ENCODE data around the gene SNX21. TPM values are rescaled to one million over a fixed set of nuclear protein-coding genes. Genes with fewer than 3 reads are reported as not detected.

Gene SNX21
- total RNA-seq, 1 donor from 2014 or later, result 11.9 TPM

- Mint-ChIP-seq H3K4me3 (ENCODE audit: unreplicated experiment) (peak overlapping the region; percentile 47), H3K27ac (ENCODE audit: unreplicated experiment) (no peak overlapping the region), H3K36me3 (ENCODE audit: low read depth, unreplicated experiment) (peaks cover 13% of the 10 kb centered on the region), H3K4me1 (ENCODE audit: unreplicated experiment) (peaks cover 7% of the 10 kb centered on the region), H3K9me3 (ENCODE audit: unreplicated experiment) (no peaks in the 10 kb centered on the region), H3K27me3 (ENCODE audit: unreplicated experiment) (peaks cover 4% of the 10 kb centered on the region)
- DNase-seq (ENCODE audit: low spot score), result no peak
- TF ChIP-seq CTCF (IDR thresholded peaks at IDR 0.05; ENCODE audit: unreplicated experiment), result no peak
Measured at GRCh38 chr20:45883100-45883469, 49.5 kb downstream of the SNX21 start.

DNA sequence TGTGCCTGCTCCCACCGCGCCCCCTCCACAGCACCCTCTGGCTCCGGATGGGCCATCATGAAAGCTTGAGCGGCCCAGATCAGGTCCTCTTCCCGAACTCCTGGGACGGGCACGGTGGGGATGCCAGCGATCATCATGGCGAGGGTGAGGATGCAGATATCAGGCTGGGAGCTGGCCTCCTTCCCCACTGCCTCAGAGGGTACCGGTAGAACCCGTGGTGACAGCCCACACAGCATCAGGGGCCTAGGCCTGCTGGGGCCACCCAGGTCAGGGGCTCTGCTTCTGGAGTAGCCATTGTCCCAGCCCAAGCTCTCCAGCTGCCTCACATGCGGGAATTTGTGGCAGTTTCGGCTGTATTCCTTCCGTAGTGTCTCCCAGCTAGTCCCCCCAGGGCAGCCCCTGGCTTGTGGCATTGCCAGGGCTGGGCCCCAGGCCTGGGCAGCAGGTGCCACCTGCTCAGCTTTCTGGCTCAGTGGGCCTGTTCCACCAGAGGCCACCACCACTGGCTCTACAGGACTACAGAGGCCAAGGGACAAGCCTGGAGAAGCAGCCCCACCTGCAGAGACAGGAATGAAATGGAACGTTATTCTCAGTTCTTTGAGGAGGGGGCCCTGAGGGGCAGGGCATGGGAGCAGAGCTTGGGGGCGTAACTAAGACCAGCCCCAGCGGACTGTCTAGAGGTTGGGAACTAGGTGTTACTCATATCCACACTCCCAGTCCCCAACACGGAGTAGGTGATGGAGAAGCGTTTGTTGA, 53.2 kb downstream of the SNX21 start:
- H3K4me3 Mint-ChIP-seq (ENCODE audit: unreplicated experiment), result no peak overlapping the region
- DNase-seq (ENCODE audit: low spot score), result no peak
- no peak for TF ChIP-seq CTCF (IDR thresholded peaks at IDR 0.05; ENCODE audit: unreplicated experiment)
- H3K27ac Mint-ChIP-seq (ENCODE audit: unreplicated experiment), result no peak overlapping the region
- no peaks in the 10 kb centered on the region for H3K4me1 Mint-ChIP-seq (ENCODE audit: unreplicated experiment)
- H3K36me3 Mint-ChIP-seq (ENCODE audit: low read depth, unreplicated experiment), result peaks cover 13% of the 10 kb centered on the region
- peaks cover 8% of the 10 kb centered on the region for H3K27me3 Mint-ChIP-seq (ENCODE audit: unreplicated experiment)
- no peaks in the 10 kb centered on the region for H3K9me3 Mint-ChIP-seq (ENCODE audit: unreplicated experiment)

DNA sequence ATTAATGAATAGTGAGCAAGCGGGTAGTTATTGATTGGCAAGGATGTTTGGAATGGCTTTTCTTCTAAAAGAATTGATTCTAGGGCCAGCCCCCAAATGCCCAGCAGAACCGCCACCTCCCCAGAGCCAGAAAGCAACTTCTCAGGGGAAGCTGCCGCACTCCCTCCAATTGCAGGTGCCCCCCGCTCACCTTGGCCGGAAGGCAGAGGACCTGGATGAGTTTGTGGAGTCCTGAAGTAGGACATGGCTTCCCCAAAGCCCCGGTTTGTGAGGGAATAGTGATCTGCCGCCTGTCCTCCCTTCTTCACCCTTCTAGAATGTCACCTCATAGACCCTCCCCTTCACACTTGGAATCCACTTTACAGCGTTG, 53.7 kb downstream of the SNX21 start, which contains the start of gene SPATA25:
Gene SPATA25, minus strand, starts transcription at position 277 of the 370 bp plus-strand sequence. Its CDS starts 32 bp downstream, at position 245.
- H3K27ac Mint-ChIP-seq (ENCODE audit: unreplicated experiment), result no peak within 1 kb of the TSS
- peaks cover 12% of the 10 kb centered on the region for H3K27me3 Mint-ChIP-seq (ENCODE audit: unreplicated experiment)
- H3K4me3 Mint-ChIP-seq (ENCODE audit: unreplicated experiment), result no peak within 1 kb of the TSS
- H3K9me3 Mint-ChIP-seq (ENCODE audit: unreplicated experiment), result no peaks in the 10 kb centered on the region
- H3K4me1 Mint-ChIP-seq (ENCODE audit: unreplicated experiment), result peaks cover 4% of the 10 kb centered on the region
- TF ChIP-seq CTCF (IDR thresholded peaks at IDR 0.05; ENCODE audit: unreplicated experiment), result no peak
- H3K36me3 Mint-ChIP-seq (ENCODE audit: low read depth, unreplicated experiment), result peaks cover 13% of the 10 kb centered on the region
- DNase-seq (ENCODE audit: low spot score), result no peak

DNA sequence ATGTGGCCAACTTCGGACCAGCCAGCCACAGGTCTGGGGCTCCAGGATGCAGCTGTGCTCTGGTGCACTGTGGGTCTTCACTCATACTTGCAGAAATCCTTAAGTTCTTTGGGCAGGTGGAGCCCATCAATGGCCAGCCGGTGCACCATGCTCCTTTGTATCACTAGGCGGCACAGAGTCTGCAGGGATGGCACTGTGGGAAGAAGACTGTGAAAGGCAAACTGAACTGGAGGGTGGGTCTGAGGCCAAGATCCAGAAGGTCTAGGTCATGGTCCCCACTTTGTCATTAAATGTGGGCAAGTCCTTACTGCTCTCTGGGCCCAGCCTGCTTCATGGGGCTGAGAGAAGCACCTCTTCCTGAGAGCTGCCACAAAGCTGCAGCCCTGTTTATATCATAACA, 55.1 kb downstream of the SNX21 start:
- Mint-ChIP-seq H3K4me1 (ENCODE audit: unreplicated experiment) (peaks cover 8% of the 10 kb centered on the region), H3K27ac (ENCODE audit: unreplicated experiment) (no peak overlapping the region), H3K4me3 (ENCODE audit: unreplicated experiment) (no peak overlapping the region), H3K27me3 (ENCODE audit: unreplicated experiment) (peaks cover 11% of the 10 kb centered on the region), H3K36me3 (ENCODE audit: low read depth, unreplicated experiment) (peaks cover 6% of the 10 kb centered on the region), H3K9me3 (ENCODE audit: unreplicated experiment) (no peaks in the 10 kb centered on the region)
- DNase-seq (ENCODE audit: low spot score), result no peak
- no peak for TF ChIP-seq CTCF (IDR thresholded peaks at IDR 0.05; ENCODE audit: unreplicated experiment)

All from endothelial cell (in vitro differentiated cells).